Stomach (tissue), 4 donors: ENCODE results near the gene MTHFD2L.

ENCODE experiments used
- POLR2A ChIP-seq, 4 donors: fragments of 450-650 bp; IDR thresholded peaks; one replicate each; pipeline ENCODE4 v1.6.1; 2016; ENCODE audit warnings: antibody characterized with exemption in 4 of 4, control low read depth in 2 of 4, mild to moderate bottlenecking in 1 of 4, moderate library complexity in 1 of 4
- POLR2AphosphoS5 ChIP-seq, 3 donors: sonication (generic); formaldehyde crosslinking; IDR thresholded peaks; one replicate each; pipeline ENCODE4 v1.6.1; 2016; ENCODE audit warnings: antibody characterized with exemption in 3 of 3
- TF ChIP-seq, protein P1 (sequence below), 7 experiments: fragments of 450-650 bp in 4 of 7; fragments of 200-600 bp in 3 of 7; sonication (generic) in 3 of 7; IDR thresholded peaks; one replicate each; pipeline ENCODE4 v1.5.1; 2016 to 2019; ENCODE audit warnings: antibody characterized with exemption in 7 of 7, control low read depth in 2 of 7, mild to moderate bottlenecking in 1 of 7

DNA sequence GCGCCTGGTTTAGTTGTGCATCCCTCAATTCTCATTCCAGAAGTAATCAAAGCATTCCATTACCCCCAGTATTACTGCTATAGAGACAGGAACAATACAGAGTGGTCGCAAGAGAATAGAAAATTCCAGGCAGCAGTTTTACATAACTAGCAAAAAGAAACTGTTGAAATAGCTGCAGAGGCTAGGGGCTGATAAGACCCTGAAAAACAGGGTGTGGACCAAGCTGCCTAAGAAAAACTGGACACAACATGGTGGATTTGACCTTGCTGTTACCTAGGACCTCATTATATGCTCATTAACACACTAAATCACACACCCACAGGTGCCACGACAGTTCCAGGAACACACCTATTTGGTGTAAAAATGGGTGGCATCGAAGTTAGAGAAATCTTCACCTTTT lies 165.7 kb downstream of the MTHFD2L start:
- TF ChIP-seq, protein P1, sequence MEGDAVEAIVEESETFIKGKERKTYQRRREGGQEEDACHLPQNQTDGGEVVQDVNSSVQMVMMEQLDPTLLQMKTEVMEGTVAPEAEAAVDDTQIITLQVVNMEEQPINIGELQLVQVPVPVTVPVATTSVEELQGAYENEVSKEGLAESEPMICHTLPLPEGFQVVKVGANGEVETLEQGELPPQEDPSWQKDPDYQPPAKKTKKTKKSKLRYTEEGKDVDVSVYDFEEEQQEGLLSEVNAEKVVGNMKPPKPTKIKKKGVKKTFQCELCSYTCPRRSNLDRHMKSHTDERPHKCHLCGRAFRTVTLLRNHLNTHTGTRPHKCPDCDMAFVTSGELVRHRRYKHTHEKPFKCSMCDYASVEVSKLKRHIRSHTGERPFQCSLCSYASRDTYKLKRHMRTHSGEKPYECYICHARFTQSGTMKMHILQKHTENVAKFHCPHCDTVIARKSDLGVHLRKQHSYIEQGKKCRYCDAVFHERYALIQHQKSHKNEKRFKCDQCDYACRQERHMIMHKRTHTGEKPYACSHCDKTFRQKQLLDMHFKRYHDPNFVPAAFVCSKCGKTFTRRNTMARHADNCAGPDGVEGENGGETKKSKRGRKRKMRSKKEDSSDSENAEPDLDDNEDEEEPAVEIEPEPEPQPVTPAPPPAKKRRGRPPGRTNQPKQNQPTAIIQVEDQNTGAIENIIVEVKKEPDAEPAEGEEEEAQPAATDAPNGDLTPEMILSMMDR (IDR thresholded peaks at IDR 0.05): no peak
- TF ChIP-seq POLR2AphosphoS5 (IDR thresholded peaks at IDR 0.05) (no peak), POLR2A (IDR thresholded peaks at IDR 0.05) (no peak)
